IMR-90 (cell line): ENCODE data around the gene APBB1IP. TPM values are rescaled to one million over a fixed set of nuclear protein-coding genes. Genes with fewer than 3 reads are reported as not detected.

Source experiments
- ATAC-seq: fragments of 200-7000 bp; cut with Tn5 transposase; 2 replicates; pipeline ENCODE4 v1.9.1; 2020; ENCODE audit warnings: low read depth, mild to moderate bottlenecking, moderate library complexity
- BruUV-seq: library from RNA; stranded (reverse); fragments of 400-500 nt; replicated peaks from 2 replicates; lab custom pipeline; 2021; lab: Mats Ljungman, UMichigan
- CTCF ChIA-PET: fragments of 300-600 bp; formaldehyde crosslinking; extraction: SDS; loops from one replicate; lab custom pipeline; 2021; ENCODE audit warnings: antibody characterized with exemption; lab: Yijun Ruan, JAX
- POLR2A ChIA-PET: fragments of 300-600 bp; sonication (Branson Sonifier 250); formaldehyde crosslinking; loops from one replicate; lab custom pipeline; 2022; ENCODE audit warnings: antibody characterized with exemption; ENCODE audit not compliant: unreplicated experiment; lab: Charles Lee
- DNase-seq: peaks from one replicate; pipeline ENCODE4 v3.0.0; 2013
- H2AFZ ChIP-seq: replicated peaks from 2 replicates; pipeline ENCODE3; 2013; ENCODE audit warnings: low read length, mild to moderate bottlenecking; ENCODE audit not compliant: poor library complexity
- H2AK5ac ChIP-seq: 2 replicates; pipeline ENCODE4 v1.6.1; 2013; ENCODE audit warnings: low read depth, low read length, inconsistent platforms
- H2AK9ac ChIP-seq: replicated peaks from 2 replicates; pipeline ENCODE3; 2013; ENCODE audit warnings: mild to moderate bottlenecking, low read depth, low read length, moderate library complexity; ENCODE audit not compliant: poor library complexity
- H2BK120ac ChIP-seq: 2 replicates; pipeline ENCODE4 v1.6.1; 2013; ENCODE audit warnings: low read depth, low read length, inconsistent platforms
- H2BK15ac ChIP-seq: 3 replicates; pipeline ENCODE4 v1.6.1; 2013; ENCODE audit warnings: low read depth, low read length, inconsistent platforms
- H2BK20ac ChIP-seq: 2 replicates; pipeline ENCODE4 v1.6.1; 2013; ENCODE audit warnings: low read depth, mild to moderate bottlenecking, inconsistent platforms, low read length, moderate library complexity
- H2BK5ac ChIP-seq: 2 replicates; pipeline ENCODE4 v1.6.1; 2013; ENCODE audit warnings: mild to moderate bottlenecking, low read depth, low read length, inconsistent platforms; ENCODE audit not compliant: poor library complexity, severe bottlenecking
- H3K14ac ChIP-seq: replicated peaks from 2 replicates; pipeline ENCODE4 v1.6.1; 2013; ENCODE audit warnings: low read depth, low read length, inconsistent platforms
- H3K18ac ChIP-seq: 2 replicates; pipeline ENCODE4 v1.6.1; 2013; ENCODE audit warnings: low read depth, low read length, control low read depth
- H3K23ac ChIP-seq: 2 replicates; pipeline ENCODE4 v1.6.1; 2013; ENCODE audit warnings: low read depth, low read length, inconsistent platforms
- H3K27ac ChIP-seq: 2 replicates; pipeline ENCODE4 v1.5.1; 2013; ENCODE audit warnings: mild to moderate bottlenecking, control low read depth, low read length; ENCODE audit not compliant: insufficient read depth
- H3K27me3 ChIP-seq: 2 replicates; pipeline ENCODE4 v1.6.1; 2013; ENCODE audit warnings: low read length; ENCODE audit not compliant: control insufficient read depth, insufficient read depth
- H3K36me3 ChIP-seq: 2 replicates; pipeline ENCODE4 v1.6.1; 2013; ENCODE audit warnings: low read length, mixed read lengths; ENCODE audit not compliant: control insufficient read depth, insufficient read depth
- H3K4ac ChIP-seq: 2 replicates; pipeline ENCODE4 v1.6.1; 2013; ENCODE audit warnings: low read depth, low read length, inconsistent platforms
- H3K4me1 ChIP-seq: 2 replicates; pipeline ENCODE4 v1.6.1; 2013; ENCODE audit warnings: low read length, mixed read lengths; ENCODE audit not compliant: control insufficient read depth, insufficient read depth
- H3K4me2 ChIP-seq: 2 replicates; pipeline ENCODE4 v1.6.1; 2013; ENCODE audit warnings: low read depth, mild to moderate bottlenecking, control low read depth, low read length, moderate library complexity
- H3K4me3 ChIP-seq: 2 replicates; pipeline ENCODE4 v1.5.1; 2013; ENCODE audit warnings: low read depth, mild to moderate bottlenecking, control low read depth, low read length, moderate library complexity; ENCODE audit not compliant: insufficient read depth
- H3K56ac ChIP-seq: 2 replicates; pipeline ENCODE4 v1.6.1; 2013; ENCODE audit warnings: low read length, inconsistent platforms; ENCODE audit not compliant: insufficient read depth; ENCODE audit errors: extremely low read depth
- H3K79me1 ChIP-seq, 2 experiments: 2 replicates each; pipeline ENCODE4 v1.6.1; 2013; ENCODE audit warnings: low read length in 2 of 2, inconsistent platforms in 1 of 2, low read depth in 1 of 2
- H3K9ac ChIP-seq: 2 replicates; pipeline ENCODE4 v1.6.1; 2013; ENCODE audit warnings: low read depth, low read length, control low read depth
- H3K9me1 ChIP-seq: 2 replicates; pipeline ENCODE4 v1.6.1; 2013; ENCODE audit warnings: low read length, inconsistent platforms; ENCODE audit not compliant: insufficient read depth
- H3K9me3 ChIP-seq: 2 replicates; pipeline ENCODE4 v1.6.1; 2013; ENCODE audit warnings: low read length; ENCODE audit not compliant: control insufficient read depth, insufficient read depth
- H4K20me1 ChIP-seq: 2 replicates; pipeline ENCODE4 v1.6.1; 2013; ENCODE audit warnings: low read length, inconsistent platforms; ENCODE audit not compliant: insufficient read depth
- H4K5ac ChIP-seq: 2 replicates; pipeline ENCODE4 v1.6.1; 2013; ENCODE audit warnings: mild to moderate bottlenecking, low read depth, low read length, control low read depth
- H4K8ac ChIP-seq, 2 experiments: 2 replicates each; pipeline ENCODE4 v1.6.1; 2013; ENCODE audit warnings: low read depth in 2 of 2, low read length in 2 of 2, control low read depth in 1 of 2, inconsistent platforms in 1 of 2
- H4K91ac ChIP-seq: 2 replicates; pipeline ENCODE4 v1.6.1; 2013; ENCODE audit warnings: low read depth, low read length, inconsistent platforms; ENCODE audit not compliant: insufficient read depth
- BHLHE40 ChIP-seq: fragments of 150-350 bp; IDR thresholded peaks from 2 replicates; pipeline ENCODE4 v1.6.1; 2016; ENCODE audit warnings: mild to moderate bottlenecking, low read depth, low read length
- CHD1 ChIP-seq: IDR thresholded peaks from 2 replicates; pipeline ENCODE4 v1.6.1; 2012; ENCODE audit warnings: low read depth, low read length, improper control_type of control experiment
- FOS ChIP-seq: fragments of 150-350 bp; IDR thresholded peaks from 2 replicates; pipeline ENCODE4 v1.6.1; 2016; ENCODE audit warnings: low read depth, low read length
- RCOR1 ChIP-seq: IDR thresholded peaks from 2 replicates; pipeline ENCODE4 v1.6.1; 2012; ENCODE audit warnings: mild to moderate bottlenecking, low read length, improper control_type of control experiment; ENCODE audit not compliant: insufficient replicate concordance
- RFX5 ChIP-seq: IDR thresholded peaks from 2 replicates; pipeline ENCODE4 v1.8.0; 2012; ENCODE audit warnings: low read depth, mild to moderate bottlenecking, low read length, moderate library complexity
- SMC3 ChIP-seq: fragments of 150-350 bp; IDR thresholded peaks from 2 replicates; pipeline ENCODE4 v1.6.1; 2016; ENCODE audit warnings: low read depth, mild to moderate bottlenecking, antibody characterized with exemption, low read length, moderate library complexity
- WGBS, 2 experiments: methylation state at CpG; one replicate each; pipeline versions ENCODE4 v1.1.5 to v1.1.7; 2013; ENCODE audit warnings: missing lambda C conversion rate in 2 of 2; ENCODE audit not compliant: insufficient read length in 1 of 2; ENCODE audit errors: extremely low coverage in 2 of 2; 5-methylcytosine and 5-hydroxymethylcytosine counted together
- dilution Hi-C: fragments of 300-500 bp; cut with HindIII; formaldehyde crosslinking; loops from one replicate; pipeline ENCODE4 v1.14.3; 2018; ENCODE audit warnings: low sequenced_read_pairs; ENCODE audit not compliant: unreplicated experiment
- in situ Hi-C: fragments of 300-500 bp; cut with MboI; formaldehyde crosslinking; loops from 3 replicates; pipeline ENCODE4 v1.14.3; 2019; ENCODE audit warnings: low sequenced_read_pairs, inconsistent platforms, mixed read lengths
- intact Hi-C: fragments of 100-400 bp; cut with micrococcal nuclease; formaldehyde crosslinking; loops from 2 replicates; pipeline ENCODE4 v1.10.0; 2022
- polyA plus RNA-seq, 3 experiments: library from polyadenylated mRNA; depleted of rRNA; stranded (reverse); fragments of >200 nt; gene quantifications; 2 replicates each; pipeline ENCODE4 v1.2.3, GENCODE V29; 2012; ENCODE audit warnings: low replicate concordance in 1 of 3
- total RNA-seq: library from RNA; depleted of rRNA; stranded (reverse); fragments of >200 nt; gene quantifications from 2 replicates; pipeline ENCODE4 v1.2.3, GENCODE V29; 2012
- TF ChIP-seq, protein P1 (sequence below): fragments of 150-350 bp; IDR thresholded peaks from 2 replicates; pipeline ENCODE4 v1.6.1; 2017; ENCODE audit warnings: mild to moderate bottlenecking, antibody characterized with exemption, low read length, low read depth
- TF ChIP-seq, protein P2 (sequence below): fragments of 150-350 bp; IDR thresholded peaks from 2 replicates; pipeline ENCODE4 v1.6.1; 2016; ENCODE audit warnings: low read depth, mild to moderate bottlenecking, low read length, moderate library complexity, borderline replicate concordance

The APBB1IP gene
- total and polyA plus RNA-seq, 2 of the 4 experiments (the other 2 are of a cell fraction) = not detected

DNA sequence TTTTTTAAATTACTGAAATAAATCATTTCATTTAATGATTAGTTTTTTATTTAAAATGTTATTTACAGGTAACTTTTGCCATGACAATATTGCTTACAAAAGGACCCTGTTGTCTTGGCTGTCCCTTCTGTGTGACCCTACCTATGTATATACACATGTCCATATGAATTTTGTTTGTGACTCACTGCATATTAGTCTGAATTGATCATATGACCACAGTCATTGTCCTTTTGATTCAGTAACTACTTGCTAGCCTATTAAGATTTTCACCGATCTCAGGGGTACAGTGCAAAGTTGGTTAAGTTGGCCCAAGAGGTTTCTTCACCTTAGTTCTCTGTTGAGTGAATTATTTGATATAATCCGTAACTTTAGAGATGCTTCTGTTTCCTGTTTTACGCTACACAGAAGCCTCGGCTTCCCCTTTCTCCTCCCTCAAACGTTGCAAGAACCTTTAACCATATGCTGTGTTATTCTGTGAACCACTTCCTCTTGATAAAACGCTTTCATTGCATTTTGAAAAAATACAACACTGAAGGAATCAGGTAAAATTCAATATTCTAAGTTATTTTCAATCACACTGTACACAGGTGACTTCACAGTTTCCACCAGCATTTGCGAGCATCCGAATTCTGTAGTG, 43.9 kb downstream of the APBB1IP start:
- DNase-seq = no peak
- H3K36me3 ChIP-seq = no peaks in the 10 kb centered on the region
- BruUV-seq = no TSS peak
- no peaks in the 10 kb centered on the region for H3K79me1 ChIP-seq
- no peaks in the 10 kb centered on the region for H3K4me1 ChIP-seq
- no peak overlapping the region for H2BK5ac ChIP-seq
- in situ Hi-C loops = no loop called here
- intact Hi-C loops = no loop called here
- H3K4me3 ChIP-seq = no peak overlapping the region
- H3K4me2 ChIP-seq = no peak overlapping the region
- no peaks in the 10 kb centered on the region for H3K27me3 ChIP-seq
- no peak overlapping the region for H4K8ac ChIP-seq
- no peak overlapping the region for H3K27ac ChIP-seq
- TF ChIP-seq BHLHE40 = no peak
- TF ChIP-seq, protein P1, sequence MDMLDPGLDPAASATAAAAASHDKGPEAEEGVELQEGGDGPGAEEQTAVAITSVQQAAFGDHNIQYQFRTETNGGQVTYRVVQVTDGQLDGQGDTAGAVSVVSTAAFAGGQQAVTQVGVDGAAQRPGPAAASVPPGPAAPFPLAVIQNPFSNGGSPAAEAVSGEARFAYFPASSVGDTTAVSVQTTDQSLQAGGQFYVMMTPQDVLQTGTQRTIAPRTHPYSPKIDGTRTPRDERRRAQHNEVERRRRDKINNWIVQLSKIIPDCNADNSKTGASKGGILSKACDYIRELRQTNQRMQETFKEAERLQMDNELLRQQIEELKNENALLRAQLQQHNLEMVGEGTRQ = no peak
- no peak for TF ChIP-seq CHD1
- no peak for TF ChIP-seq SMC3
- TF ChIP-seq RCOR1 = no peak
- TF ChIP-seq, protein P2, sequence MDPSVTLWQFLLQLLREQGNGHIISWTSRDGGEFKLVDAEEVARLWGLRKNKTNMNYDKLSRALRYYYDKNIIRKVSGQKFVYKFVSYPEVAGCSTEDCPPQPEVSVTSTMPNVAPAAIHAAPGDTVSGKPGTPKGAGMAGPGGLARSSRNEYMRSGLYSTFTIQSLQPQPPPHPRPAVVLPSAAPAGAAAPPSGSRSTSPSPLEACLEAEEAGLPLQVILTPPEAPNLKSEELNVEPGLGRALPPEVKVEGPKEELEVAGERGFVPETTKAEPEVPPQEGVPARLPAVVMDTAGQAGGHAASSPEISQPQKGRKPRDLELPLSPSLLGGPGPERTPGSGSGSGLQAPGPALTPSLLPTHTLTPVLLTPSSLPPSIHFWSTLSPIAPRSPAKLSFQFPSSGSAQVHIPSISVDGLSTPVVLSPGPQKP = no peak
- TF ChIP-seq RFX5 = no peak
- no peak for TF ChIP-seq FOS
- no peak overlapping the region for H3K23ac ChIP-seq
- peaks cover 12% of the 10 kb centered on the region for H3K9me3 ChIP-seq
- no peak overlapping the region for H4K5ac ChIP-seq
- no CpG with 5 or more reads among the region's 8 CpGs for WGBS, 2 experiments
- H3K9ac ChIP-seq = no peak overlapping the region
- no peak overlapping the region for H2AK5ac ChIP-seq
- CTCF ChIA-PET = no interaction called here
- no peak overlapping the region for H3K56ac ChIP-seq
- H3K4ac ChIP-seq = no peak overlapping the region
- no peak for ATAC-seq
- dilution Hi-C loops = no loop called here
- H4K91ac ChIP-seq = no peak overlapping the region
- H2BK120ac ChIP-seq = no peak overlapping the region
- POLR2A ChIA-PET = no interaction called here
- no peaks in the 10 kb centered on the region for H3K9me1 ChIP-seq
- no peak overlapping the region for H3K18ac ChIP-seq
- H2BK20ac ChIP-seq = no peak overlapping the region
- no peak overlapping the region for H2BK15ac ChIP-seq
- H2AK9ac ChIP-seq = no peak overlapping the region
- H4K20me1 ChIP-seq = no peaks in the 10 kb centered on the region
- no peak overlapping the region for H2AFZ ChIP-seq
- no peak overlapping the region for H3K14ac ChIP-seq
